Heart left ventricle (tissue), 16 donors: ENCODE measurements around the gene ANTKMT. TPM values are rescaled to one million over a fixed set of nuclear protein-coding genes. Genes with fewer than 3 reads are reported as not detected.
A peak's percentile ranks its signal among the peaks of the same experiment; 100 is the strongest.

Experiments
- ATAC-seq, 4 donors: fragments of 200-7000 bp; cut with Tn5 transposase; one replicate each; pipeline ENCODE4 v1.9.1; 2020 to 2022; ENCODE audit warnings: moderate library complexity in 4 of 4, mild to moderate bottlenecking in 3 of 4, moderate number of reproducible peaks in 1 of 4
- DNase-seq, 5 donors: peaks; one replicate each; pipeline ENCODE4 v3.0.0-alpha.2; 2020
- H3K27ac ChIP-seq, 12 donors: fragments of 200-600 bp; sonication (generic) in 4 of 12; one replicate each; pipeline versions ENCODE4 v1.5.0 to v1.8.0; 2016 to 2022; ENCODE audit warnings: mild to moderate bottlenecking in 2 of 12
- H3K27me3 ChIP-seq, 9 donors: fragments of 200-600 bp; sonication (generic) in 2 of 9; one replicate each; pipeline versions ENCODE4 v1.5.1 to v1.8.0; 2016 to 2022; ENCODE audit warnings: mild to moderate bottlenecking in 3 of 9
- H3K36me3 ChIP-seq, 9 donors: fragments of 200-600 bp; sonication (generic) in 2 of 9; one replicate each; pipeline versions ENCODE4 v1.5.0 to v1.8.0; 2018 to 2022; ENCODE audit warnings: mild to moderate bottlenecking in 2 of 9
- H3K4me1 ChIP-seq, 12 donors: fragments of 200-600 bp; sonication (generic) in 4 of 12; one replicate each; pipeline versions ENCODE4 v1.5.0 to v1.8.0; 2016 to 2022; ENCODE audit warnings: mild to moderate bottlenecking in 3 of 12
- H3K4me3 ChIP-seq, 12 donors: fragments of 200-600 bp; sonication (generic) in 4 of 12; one replicate each; pipeline versions ENCODE4 v1.5.0 to v1.8.0; 2017 to 2022; ENCODE audit warnings: mild to moderate bottlenecking in 9 of 12, moderate library complexity in 4 of 12
- H3K9me3 ChIP-seq, 12 donors: fragments of 200-600 bp; sonication (generic) in 4 of 12; one replicate each; pipeline versions ENCODE4 v1.5.0 to v1.8.0; 2016 to 2022; ENCODE audit warnings: mild to moderate bottlenecking in 1 of 12
- POLR2A ChIP-seq, 2 donors: fragments of 450-650 bp; IDR thresholded peaks; one replicate each; pipeline ENCODE4 v1.6.1; 2017; ENCODE audit warnings: antibody characterized with exemption in 2 of 2, mild to moderate bottlenecking in 2 of 2, moderate library complexity in 2 of 2
- WGBS, 4 donors: extraction: QIAGEN DNeasy Blood & Tissue Kit in 2 of 4; methylation state at CpG; one replicate each; pipeline versions ENCODE4 v1.1.5 to v1.1.7; 2013 to 2018; 5-methylcytosine and 5-hydroxymethylcytosine counted together
- intact Hi-C, 10 donors: fragments of 100-400 bp; cut with DNase I; formaldehyde crosslinking; loops; one replicate each; pipeline versions ENCODE4 v1.11.1 to v1.14.2; 2022
- polyA plus RNA-seq, 2 donors: library from polyadenylated mRNA; stranded (reverse); fragments of 200-250 nt; gene quantifications; one replicate each; pipeline ENCODE4 v1.2.3, GENCODE V29; 2013
- total RNA-seq, 9 donors: library from RNA; depleted of rRNA in 2 of 9; stranded (reverse); fragments of >200 nt in 2 of 9; fragmentation: NEBNext Ultra II Directional in 3 of 9; extraction: Animal tissue kit (Norgen Biotek cat#: 25700) in 3 of 9; gene quantifications; one replicate each; pipeline versions ENCODE4 v1.1.0 to v1.2.4, GENCODE V29; 2016 to 2023
- TF ChIP-seq, protein P1 (sequence below), 12 donors: fragments of 200-600 bp; sonication (generic) in 4 of 12; IDR thresholded peaks; one replicate each; pipeline versions ENCODE4 v1.5.0 to v1.8.0; 2018 to 2022; ENCODE audit warnings: antibody characterized with exemption in 12 of 12, mild to moderate bottlenecking in 5 of 12
- donor health status: ischemic (EF 13 %, LVEDD 7.1; RV severe dilation, severe dysfunction).
- donor health status: healthy with polysubstance abuse.
- donor health status: DM: no; HTN: yes; CAD: no.
- donor health status: DM: no; HTN: no; CAD: no.
- donor health status: ischemic (EF 25% LVEDD 6.9; RV normal size, moderate dysfunction).
- donor health status: ischemic (EF 25% LVEDD 5.7; RV mildly dilated, moderate dysfunction).
- donor health status: healthy.
- donor health status: DM: yes; HTN: yes; CAD: no.
- donor health status: ischemic (EF 35%, LVEDD 5.7; RV mildly dilated, moderate dysfunction).
- donor health status: nonischemic (EF 11% LVEDD 7.7; RV severe dilation, severe dysfunction).
- donor health status: DM: yes; HTN: yes; CAD: no.
- donor health status: PGD.
- donor health status: ischemic (EF 29% LVEDD 5.4; RV normal size, mild dysfunction).
- donor health status: nonischemic (EF 23%, LVEDD 6.1; RV moderate dilation, normal function).

Gene ANTKMT
- total and polyA plus RNA-seq, 11 donors = 22.9 to 48.6 (median 36.0) TPM

DNA sequence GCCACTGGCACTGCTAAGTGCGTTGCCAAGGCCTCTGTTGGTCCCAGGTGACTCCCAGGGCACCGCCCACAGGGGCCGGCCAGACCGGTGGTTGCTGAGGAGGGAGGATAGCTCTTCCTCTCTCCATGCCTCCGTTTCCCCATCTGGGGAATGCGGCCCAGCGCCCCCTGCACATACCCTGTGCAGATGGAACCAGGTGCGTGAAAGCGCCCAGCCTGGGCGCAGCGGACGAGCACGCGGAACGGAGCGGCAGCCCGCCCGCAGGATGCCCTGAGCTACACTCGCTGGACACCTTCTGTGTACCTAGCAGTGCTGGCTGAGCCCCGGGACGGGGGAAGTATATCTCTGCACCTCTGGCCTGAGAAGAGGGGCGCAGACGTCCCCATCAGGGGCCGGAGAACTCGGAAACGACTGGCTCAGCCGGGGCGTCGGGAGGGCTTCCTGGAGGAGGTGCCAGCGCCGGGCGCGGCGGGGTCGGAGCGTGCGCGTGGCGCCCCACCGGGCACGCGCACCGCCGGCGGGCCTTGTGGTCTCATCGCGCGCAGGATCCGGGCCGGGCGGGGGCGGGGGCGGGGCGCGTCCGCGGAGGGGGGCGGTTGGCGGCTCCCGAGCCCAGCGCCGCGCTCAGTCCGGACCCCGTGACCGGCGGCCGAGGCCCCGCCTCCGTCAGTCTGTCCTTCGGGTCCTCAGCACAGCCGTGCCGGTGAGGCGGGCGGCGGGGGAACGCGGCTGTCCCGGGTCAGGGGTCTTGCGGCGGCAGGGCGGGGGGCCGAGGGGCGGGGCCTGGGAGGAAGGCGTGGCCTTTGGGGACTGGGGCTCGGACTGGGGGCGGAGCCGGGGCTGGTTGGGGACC is 5.7 kb downstream of the ANTKMT start, which contains the start of the genes CCDC78 and HAGHL:
Gene CCDC78, minus strand, starts transcription at position 6 of the 853 bp plus-strand sequence. CDS start 76 bp downstream, outside the sequence.
Gene HAGHL, plus strand, starts transcription at position 669 of the 853 bp plus-strand sequence. CDS start 404 bp downstream, outside the sequence.
- DNase-seq (peak in 4 of 5 donors; percentile 55 to 81 (median 71)), ATAC-seq (peak in 3 of 4 donors; percentile 10 to 44 (median 18))
- TF ChIP-seq, protein P1, sequence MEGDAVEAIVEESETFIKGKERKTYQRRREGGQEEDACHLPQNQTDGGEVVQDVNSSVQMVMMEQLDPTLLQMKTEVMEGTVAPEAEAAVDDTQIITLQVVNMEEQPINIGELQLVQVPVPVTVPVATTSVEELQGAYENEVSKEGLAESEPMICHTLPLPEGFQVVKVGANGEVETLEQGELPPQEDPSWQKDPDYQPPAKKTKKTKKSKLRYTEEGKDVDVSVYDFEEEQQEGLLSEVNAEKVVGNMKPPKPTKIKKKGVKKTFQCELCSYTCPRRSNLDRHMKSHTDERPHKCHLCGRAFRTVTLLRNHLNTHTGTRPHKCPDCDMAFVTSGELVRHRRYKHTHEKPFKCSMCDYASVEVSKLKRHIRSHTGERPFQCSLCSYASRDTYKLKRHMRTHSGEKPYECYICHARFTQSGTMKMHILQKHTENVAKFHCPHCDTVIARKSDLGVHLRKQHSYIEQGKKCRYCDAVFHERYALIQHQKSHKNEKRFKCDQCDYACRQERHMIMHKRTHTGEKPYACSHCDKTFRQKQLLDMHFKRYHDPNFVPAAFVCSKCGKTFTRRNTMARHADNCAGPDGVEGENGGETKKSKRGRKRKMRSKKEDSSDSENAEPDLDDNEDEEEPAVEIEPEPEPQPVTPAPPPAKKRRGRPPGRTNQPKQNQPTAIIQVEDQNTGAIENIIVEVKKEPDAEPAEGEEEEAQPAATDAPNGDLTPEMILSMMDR (IDR thresholded peaks at IDR 0.05) = no peak
- TF ChIP-seq POLR2A (IDR thresholded peaks at IDR 0.05) = no peak
- peak within 1 kb of the TSS; percentile 38 to 65 (median 60) for H3K4me3 ChIP-seq
- WGBS, 4 donors = 2% methylated on average over 45 to 88 of the region's 88 CpGs; no CpG with 5 or more reads in 1 of the 4 donors
- intact Hi-C loops = no loop called here
- H3K27me3 ChIP-seq = peaks cover 0 to 24% (median 0%) of the 10 kb centered on the region in 9 donors
- peak within 1 kb of the TSS in 7 of 12 donors; percentile 14 to 55 (median 27) for H3K27ac ChIP-seq
- no peaks in the 10 kb centered on the region for H3K9me3 ChIP-seq
- peaks cover 10 to 40% (median 26%) of the 10 kb centered on the region in 12 donors for H3K4me1 ChIP-seq
- H3K36me3 ChIP-seq = peaks cover 0 to 16% (median 6%) of the 10 kb centered on the region in 9 donors

DNA sequence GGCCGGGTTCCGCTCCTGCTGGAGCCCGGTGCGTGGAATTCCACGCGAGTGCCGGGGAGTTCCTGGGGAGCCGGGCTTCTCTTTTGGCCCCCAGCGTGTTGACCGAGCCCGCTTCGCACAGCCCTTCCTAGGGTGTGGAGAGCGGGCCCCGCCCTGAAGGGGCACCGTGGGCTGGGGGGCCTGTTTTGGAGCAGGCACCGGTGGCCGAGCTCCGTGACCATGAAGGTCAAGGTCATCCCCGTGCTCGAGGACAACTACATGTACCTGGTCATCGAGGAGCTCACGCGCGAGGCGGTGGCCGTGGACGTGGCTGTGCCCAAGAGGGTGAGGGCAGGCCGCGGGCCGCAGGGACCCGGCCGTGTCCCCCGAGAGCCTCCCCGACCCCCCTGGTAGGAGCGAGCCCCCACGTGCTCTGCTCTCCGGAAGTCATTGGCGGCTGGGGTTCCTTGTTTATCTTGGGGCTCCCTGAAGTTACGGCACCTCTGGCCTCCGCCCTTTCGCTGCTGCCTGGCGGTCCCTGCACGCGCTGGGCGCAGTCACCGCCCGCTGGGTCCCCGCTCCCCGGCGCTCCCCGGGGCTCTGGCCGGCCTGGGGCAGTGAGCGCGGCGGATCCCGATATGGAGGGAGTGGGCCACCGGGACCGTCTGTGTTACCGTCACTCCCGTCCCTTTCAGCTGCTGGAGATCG is 6.5 kb downstream of the ANTKMT start:
- H3K4me3 ChIP-seq = peak overlapping the region; percentile 38 to 65 (median 60)
- H3K27ac ChIP-seq = peak overlapping the region in 7 of 12 donors; percentile 14 to 55 (median 27)
- H3K4me1 ChIP-seq = peaks cover 8 to 33% (median 22%) of the 10 kb centered on the region in 12 donors
- no peak for TF ChIP-seq POLR2A (IDR thresholded peaks at IDR 0.05)
- TF ChIP-seq, protein P1 (IDR thresholded peaks at IDR 0.05) = no peak
- ATAC-seq = peak in 2 of 4 donors; percentile 0 to 2
- H3K36me3 ChIP-seq = peaks cover 0 to 24% (median 13%) of the 10 kb centered on the region in 9 donors
- intact Hi-C loops = no loop called here
- H3K9me3 ChIP-seq = no peaks in the 10 kb centered on the region
- DNase-seq = peak in 1 of 5 donors; percentile 30
- peaks cover 0 to 24% (median 0%) of the 10 kb centered on the region in 9 donors for H3K27me3 ChIP-seq
- 0 to 1% (median 1%) methylated on average over 23 to 61 of the region's 61 CpGs for WGBS, 4 donors

DNA sequence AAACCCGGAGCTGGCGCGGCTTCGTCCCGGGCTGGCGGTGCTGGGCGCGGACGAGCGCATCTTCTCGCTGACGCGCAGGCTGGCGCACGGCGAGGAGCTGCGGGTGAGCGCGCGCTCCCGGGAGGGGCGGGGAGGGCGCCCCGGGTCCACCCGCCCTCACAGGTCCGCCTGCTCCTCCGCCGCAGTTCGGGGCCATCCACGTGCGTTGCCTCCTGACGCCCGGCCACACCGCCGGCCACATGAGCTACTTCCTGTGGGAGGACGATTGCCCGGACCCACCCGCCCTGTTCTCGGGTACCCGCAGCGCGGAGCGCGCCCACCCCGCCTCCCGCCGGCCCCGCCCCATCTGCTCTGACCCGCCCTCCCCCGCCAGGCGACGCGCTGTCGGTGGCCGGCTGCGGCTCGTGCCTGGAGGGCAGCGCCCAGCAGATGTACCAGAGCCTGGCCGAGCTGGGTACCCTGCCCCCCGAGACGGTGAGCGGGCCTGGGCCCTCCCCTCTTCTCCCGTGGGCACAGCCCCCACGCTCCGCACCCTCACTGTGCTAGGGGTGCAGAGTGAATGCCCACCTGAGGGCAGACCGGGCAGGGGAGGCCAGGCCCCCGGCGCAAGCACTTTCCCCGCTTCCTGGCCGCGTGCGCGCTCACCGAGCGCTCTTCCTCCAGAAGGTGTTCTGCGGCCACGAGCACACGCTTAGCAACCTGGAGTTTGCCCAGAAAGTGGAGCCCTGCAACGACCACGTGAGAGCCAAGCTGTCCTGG is 7.4 kb downstream of the ANTKMT start:
- whole genome bisulfite sequencing, 4 donors = 1 to 2% (median 1%) methylated on average over 25 to 80 of the region's 80 CpGs; no CpG with 5 or more reads in 1 of the 4 donors
- Histone ChIP-seq H3K36me3 (peaks cover 0 to 31% (median 17%) of the 10 kb centered on the region in 9 donors), H3K4me3 (peak overlapping the region; percentile 38 to 65 (median 60)), H3K9me3 (no peaks in the 10 kb centered on the region), H3K27me3 (peaks cover 0 to 24% (median 0%) of the 10 kb centered on the region in 9 donors), H3K27ac (no peak overlapping the region), H3K4me1 (peaks cover 8 to 33% (median 22%) of the 10 kb centered on the region in 12 donors)
- TF ChIP-seq, protein P1 (IDR thresholded peaks at IDR 0.05) = no peak
- TF ChIP-seq POLR2A (IDR thresholded peaks at IDR 0.05) = no peak
- DNase-seq (peak; percentile 61 to 82 (median 70)), ATAC-seq (peak; percentile 13 to 53 (median 40))
- intact Hi-C loops = no loop called here
